HG02885 (cell line): ENCODE results near the gene COQ9.
A peak's percentile ranks its signal among the peaks of the same experiment; 100 is the strongest.
"Not testable (repeated sequence)": the region's sequence is repeated elsewhere in the genome, so short reads cannot be mapped to it uniquely, and the experiment has no call there.

Experiments
- ATAC-seq: cut with Tn5 transposase; IDR thresholded peaks from one replicate; pipeline ENCODE4 v1.9.1; 2021; ENCODE audit warnings: mild to moderate bottlenecking; ENCODE audit not compliant: unreplicated experiment, poor library complexity

The COQ9 gene

GRCh38 chr16:57447186-57447962 is at the start of gene COQ9, which contains the start of gene CIAPIN1:
Gene COQ9 (plus strand): TSS chr16:57447479. CDS start chr16:57447506, 27 bp downstream.
Gene CIAPIN1 (minus strand): TSS chr16:57447385. CDS start chr16:57440928, 6,457 bp downstream.
- peak; percentile 98 for ATAC-seq

GRCh38 chr16:57397493-57397892 is 49.8 kb upstream of the COQ9 start:
- not testable (repeated sequence) for ATAC-seq

GRCh38 chr16:57401943-57402640 is 45.2 kb upstream of the COQ9 start:
- ATAC-seq: no peak

- no peak for ATAC-seq
Observed at GRCh38 chr16:57403965-57404817, 43.1 kb upstream of the COQ9 start, which contains the start of gene CCL17. Gene CCL17 (plus strand): TSS chr16:57404767. CDS start chr16:57413933, 9,166 bp downstream.

- ATAC-seq: no peak
Observed at GRCh38 chr16:57405097-57405496, 42.2 kb upstream of the COQ9 start.

GRCh38 chr16:57406881-57407280 is 40.4 kb upstream of the COQ9 start:
- ATAC-seq: no peak

DNA sequence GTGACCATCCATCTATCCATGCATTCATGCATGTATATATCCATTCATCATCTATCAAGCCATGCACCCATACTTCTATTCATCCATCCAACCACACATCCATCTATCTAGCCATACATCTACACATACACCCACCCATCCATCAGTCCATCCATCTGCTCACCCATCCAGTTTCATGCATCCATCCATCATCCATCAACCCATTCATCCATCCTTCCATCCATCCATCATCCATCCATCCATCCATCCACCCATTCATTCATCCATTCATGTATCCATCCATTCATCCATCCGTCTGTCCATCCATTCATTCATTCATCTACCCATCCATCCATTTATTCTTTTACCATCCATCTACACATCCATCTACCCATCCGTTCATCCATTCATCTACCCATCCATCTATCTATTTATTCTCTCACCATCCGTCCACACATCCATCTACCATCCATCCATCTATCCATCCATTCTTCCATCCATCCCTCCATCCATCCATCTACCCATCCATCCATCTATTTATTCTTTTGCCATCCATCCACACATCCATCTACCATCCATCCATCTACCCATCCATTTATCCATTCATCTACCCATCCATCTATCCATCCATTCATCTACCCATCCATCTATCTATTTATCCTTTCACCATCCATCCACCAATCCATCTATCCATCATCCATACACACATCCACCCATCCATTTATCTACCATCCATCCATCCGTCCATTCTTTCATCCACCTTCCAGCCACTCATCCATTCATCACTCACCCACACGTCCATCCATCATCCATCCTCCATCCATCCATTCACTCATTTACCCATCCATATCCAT is 39.5 kb upstream of the COQ9 start:
- ATAC-seq: no peak

DNA sequence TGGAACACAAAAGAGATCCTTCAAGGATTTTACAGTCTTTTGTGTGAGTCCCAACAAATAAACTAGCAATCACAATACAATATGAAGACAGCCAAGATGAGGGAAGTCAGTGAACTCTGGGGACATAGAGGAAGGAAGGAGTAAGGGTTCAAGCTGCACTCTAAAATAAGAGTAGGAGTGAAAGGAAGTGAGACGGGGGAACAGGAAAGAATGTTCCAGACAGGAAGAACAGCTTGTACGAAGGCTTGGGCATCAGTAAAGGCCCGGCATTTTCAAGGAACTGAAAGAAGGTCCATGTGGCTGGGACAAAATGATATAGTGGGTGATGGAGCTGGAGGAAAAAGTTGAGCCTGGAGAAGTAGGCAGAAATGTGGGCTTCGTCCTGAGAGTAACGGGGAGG is 38.2 kb upstream of the COQ9 start:
- ATAC-seq: no peak

GRCh38 chr16:57409870-57410587 is 37.2 kb upstream of the COQ9 start:
- no peak for ATAC-seq

DNA sequence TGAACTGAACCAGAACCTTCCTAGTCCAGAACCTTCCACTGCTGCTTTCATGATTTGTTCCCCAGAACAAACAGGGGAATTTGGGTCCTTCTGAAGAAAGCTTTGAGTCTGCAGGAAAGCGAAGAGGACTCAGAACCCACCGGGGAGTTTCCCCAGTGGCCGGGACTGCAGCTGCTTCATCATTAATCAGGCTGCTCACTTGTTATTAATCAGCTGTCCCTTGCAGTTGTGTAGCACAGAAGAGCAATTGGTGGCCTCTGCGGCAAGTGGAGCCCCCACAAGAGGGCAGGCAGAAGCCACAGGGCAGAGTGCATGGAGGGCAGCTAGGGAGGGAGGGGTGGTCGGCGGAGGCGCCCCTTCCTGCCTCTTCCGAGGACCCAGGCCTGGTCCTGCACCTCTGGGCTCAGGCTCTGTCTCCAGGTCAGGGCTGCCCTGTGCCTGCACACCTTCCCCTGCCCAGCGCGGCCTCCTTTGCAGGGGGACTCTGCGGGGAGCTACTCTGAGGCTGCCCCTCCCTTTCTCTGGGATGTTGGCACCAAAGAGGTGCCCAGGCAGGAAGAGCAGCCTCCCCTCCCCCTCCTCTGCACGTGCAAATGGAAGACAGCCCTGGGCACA is 35.8 kb upstream of the COQ9 start:
- ATAC-seq: no peak

GRCh38 chr16:57412584-57412983 is 34.7 kb upstream of the COQ9 start:
- ATAC-seq: no peak

GRCh38 chr16:57413301-57413730 is 34.0 kb upstream of the COQ9 start:
- ATAC-seq: peak; percentile 80

- ATAC-seq: no peak
Observed at GRCh38 chr16:57413733-57414132, 33.5 kb upstream of the COQ9 start.

DNA sequence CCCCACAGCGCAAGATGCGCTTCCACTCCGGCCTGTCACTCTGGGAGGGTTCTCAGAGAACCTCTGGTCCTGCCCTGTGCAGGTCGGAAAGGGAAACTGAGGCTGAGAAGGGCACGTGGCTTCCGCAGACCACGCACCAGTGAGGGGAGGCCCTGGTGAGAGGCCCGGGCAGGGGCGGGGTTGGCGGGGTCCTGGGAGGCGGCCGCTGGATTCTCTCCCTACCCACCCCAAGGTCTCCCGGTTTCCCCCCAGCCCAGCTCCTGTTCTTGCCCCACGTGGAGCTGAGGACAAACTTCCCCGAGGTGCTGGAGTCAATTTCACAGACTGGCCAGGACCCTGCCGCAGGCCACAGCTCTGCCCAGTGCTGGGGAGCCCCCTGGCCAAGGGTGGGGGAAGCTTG is 31.2 kb upstream of the COQ9 start:
- ATAC-seq: no peak

DNA sequence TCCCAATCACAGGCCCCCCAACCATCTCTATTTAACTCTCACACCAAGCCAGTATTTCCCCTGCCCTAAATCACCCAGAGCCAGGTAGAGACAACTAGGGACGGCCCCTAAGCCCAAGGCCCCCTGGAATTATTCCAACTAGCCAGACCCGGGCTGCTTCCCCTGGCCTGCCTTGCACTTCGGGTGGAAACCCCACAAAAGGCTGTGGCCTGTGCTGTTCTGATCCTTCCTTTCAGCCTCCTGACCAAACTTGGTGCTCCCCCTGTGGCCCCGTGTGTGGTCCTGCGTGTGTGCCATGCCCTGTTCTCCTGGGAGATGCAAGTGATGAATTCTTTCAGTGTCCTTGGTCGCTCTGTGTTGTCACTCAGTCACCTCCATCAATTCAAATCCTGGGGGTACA is 27.8 kb upstream of the COQ9 start:
- no peak for ATAC-seq

DNA sequence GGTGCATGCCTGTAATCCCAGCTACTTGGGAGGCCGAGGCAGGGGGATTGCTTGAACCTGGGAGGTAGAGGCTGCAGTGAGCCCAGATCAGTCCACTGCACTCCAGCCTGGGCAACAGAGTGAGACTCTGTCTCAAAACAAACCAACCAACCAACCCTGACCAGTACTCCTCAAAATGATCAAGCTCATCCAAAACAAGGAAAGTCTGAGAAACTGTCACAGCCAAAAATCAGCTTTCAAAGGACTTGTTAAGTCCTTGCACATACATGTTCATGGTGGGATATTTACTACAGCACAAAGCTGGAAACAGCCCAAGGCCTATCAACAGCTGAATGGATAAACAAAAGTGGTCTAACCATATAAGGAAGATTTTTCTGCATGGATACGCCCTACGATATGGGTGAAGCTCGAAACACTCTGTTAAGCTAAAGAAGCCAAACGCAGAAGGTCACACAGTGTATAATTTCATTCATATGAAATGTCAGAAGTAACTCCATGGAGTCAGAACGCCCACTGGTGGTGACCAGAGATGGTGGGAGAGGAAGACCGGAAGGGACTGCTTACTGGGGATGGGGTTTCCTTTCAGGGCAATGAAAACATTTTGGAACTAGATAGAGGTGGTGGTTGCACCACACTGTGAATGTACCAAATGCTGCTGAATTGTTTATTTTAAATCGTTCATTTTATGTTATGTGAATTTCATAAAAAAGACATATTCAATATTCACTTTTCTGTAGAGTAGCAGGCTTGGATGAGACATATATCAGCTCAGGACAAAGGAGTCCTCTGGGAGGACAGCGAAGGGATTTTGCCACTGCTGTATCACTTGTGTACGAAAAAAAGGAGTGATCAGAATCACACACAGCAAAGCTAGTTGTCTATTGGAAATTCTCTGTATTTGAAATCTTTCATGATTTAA is 25.0 kb upstream of the COQ9 start:
- no peak for ATAC-seq

GRCh38 chr16:57423152-57423551 is 24.1 kb upstream of the COQ9 start:
- no peak for ATAC-seq

DNA sequence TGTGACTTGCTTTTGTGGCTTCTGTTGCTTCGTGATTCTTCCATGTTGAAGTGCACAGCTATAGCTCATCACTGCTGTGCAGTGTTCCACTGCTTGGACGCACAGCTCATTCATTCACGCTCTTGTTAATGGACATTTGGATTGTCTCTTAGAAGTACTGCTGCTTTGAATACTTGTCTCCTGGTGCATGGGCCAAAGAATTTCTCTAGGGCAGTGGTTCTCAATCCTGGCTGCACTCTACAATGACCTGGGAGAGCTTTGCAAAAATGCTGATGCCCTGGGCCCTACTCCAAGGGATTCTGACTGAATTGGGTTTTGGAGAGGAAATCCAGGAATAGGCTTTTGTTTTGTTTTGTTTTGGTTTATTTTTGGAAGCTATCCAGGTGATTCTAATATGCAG is 22.7 kb upstream of the COQ9 start:
- ATAC-seq: no peak
